ENCODE results near the gene MYH9. TPM values are rescaled to one million over a fixed set of nuclear protein-coding genes. Genes with fewer than 3 reads are reported as not detected.

MYH9 gene
- total RNA-seq, 1 donor from 2014 or later, result 122 TPM

DNA sequence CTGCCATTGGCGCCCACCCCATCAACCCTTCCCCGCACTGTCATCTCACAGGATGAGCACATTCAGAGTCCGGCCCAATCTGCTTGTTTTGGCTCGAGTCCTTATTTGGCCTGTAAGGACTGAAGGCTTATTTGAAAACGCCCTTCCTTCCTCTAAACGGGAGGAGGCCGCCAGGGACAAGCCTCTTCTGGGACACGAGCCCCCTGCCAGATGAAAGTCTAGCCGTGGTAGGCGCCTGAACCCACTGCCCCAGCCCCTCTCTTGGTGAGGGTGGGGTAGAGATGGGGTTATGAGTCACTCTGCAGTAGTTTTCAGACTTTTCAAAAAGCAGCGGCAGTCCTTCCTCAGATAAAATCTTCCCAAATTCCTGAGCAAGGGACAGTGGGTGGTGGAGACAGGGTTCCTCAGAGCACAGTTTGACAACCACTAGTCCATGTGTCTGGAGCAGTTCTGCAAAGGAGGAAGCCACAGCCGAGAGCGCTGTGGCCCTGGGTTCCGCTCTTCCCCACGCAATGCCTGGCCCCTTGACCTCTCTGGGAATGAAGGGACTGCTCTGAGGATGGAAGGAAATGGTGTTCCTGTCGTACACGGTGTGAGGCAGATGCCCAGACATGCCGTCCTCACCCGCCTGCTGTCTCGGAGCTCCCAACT lies 57.0 kb downstream of the MYH9 start:
- H3K9me3 Mint-ChIP-seq (ENCODE audit: unreplicated experiment), result peaks cover 12% of the 10 kb centered on the region
- no peaks in the 10 kb centered on the region for H3K36me3 Mint-ChIP-seq (ENCODE audit: unreplicated experiment)
- no peak overlapping the region for H3K27ac Mint-ChIP-seq (ENCODE audit: unreplicated experiment)
- peaks cover 10% of the 10 kb centered on the region for H3K27me3 Mint-ChIP-seq (ENCODE audit: unreplicated experiment)
- H3K4me3 Mint-ChIP-seq (ENCODE audit: unreplicated experiment), result peak overlapping the region; percentile 34
- DNase-seq, result no peak
- peaks cover 33% of the 10 kb centered on the region for H3K4me1 Mint-ChIP-seq (ENCODE audit: low read depth, unreplicated experiment)
- TF ChIP-seq, protein P1, sequence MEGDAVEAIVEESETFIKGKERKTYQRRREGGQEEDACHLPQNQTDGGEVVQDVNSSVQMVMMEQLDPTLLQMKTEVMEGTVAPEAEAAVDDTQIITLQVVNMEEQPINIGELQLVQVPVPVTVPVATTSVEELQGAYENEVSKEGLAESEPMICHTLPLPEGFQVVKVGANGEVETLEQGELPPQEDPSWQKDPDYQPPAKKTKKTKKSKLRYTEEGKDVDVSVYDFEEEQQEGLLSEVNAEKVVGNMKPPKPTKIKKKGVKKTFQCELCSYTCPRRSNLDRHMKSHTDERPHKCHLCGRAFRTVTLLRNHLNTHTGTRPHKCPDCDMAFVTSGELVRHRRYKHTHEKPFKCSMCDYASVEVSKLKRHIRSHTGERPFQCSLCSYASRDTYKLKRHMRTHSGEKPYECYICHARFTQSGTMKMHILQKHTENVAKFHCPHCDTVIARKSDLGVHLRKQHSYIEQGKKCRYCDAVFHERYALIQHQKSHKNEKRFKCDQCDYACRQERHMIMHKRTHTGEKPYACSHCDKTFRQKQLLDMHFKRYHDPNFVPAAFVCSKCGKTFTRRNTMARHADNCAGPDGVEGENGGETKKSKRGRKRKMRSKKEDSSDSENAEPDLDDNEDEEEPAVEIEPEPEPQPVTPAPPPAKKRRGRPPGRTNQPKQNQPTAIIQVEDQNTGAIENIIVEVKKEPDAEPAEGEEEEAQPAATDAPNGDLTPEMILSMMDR (IDR thresholded peaks at IDR 0.05; ENCODE audit: partially characterized antibody, unreplicated experiment), result no peak

DNA sequence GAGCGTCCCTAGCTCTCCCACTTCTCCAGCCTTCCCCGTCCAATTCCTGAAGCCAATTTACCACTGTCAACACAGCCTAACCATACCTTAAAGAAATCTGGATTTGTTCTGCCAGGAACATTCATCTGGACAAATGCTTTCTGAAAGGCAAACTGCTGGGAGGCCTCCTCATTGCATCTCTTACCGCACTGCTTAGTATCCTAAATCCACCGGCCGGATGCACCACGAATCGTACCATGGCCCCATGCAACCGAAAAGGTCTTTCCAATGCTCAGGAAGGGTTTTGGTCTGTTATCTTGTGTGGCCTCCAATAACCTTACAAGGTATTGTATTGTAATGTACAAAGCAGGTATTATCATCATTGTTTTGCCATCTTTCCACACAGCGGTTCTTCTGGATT lies 57.6 kb downstream of the MYH9 start:
- no peaks in the 10 kb centered on the region for H3K36me3 Mint-ChIP-seq (ENCODE audit: unreplicated experiment)
- H3K27ac Mint-ChIP-seq (ENCODE audit: unreplicated experiment), result peak overlapping the region; percentile 1
- peak overlapping the region; percentile 21 for H3K4me3 Mint-ChIP-seq (ENCODE audit: unreplicated experiment)
- DNase-seq, result no peak
- peaks cover 11% of the 10 kb centered on the region for H3K9me3 Mint-ChIP-seq (ENCODE audit: unreplicated experiment)
- H3K4me1 Mint-ChIP-seq (ENCODE audit: low read depth, unreplicated experiment), result peaks cover 33% of the 10 kb centered on the region
- TF ChIP-seq, protein P1 (IDR thresholded peaks at IDR 0.05; ENCODE audit: partially characterized antibody, unreplicated experiment), result no peak
- peaks cover 10% of the 10 kb centered on the region for H3K27me3 Mint-ChIP-seq (ENCODE audit: unreplicated experiment)

DNA sequence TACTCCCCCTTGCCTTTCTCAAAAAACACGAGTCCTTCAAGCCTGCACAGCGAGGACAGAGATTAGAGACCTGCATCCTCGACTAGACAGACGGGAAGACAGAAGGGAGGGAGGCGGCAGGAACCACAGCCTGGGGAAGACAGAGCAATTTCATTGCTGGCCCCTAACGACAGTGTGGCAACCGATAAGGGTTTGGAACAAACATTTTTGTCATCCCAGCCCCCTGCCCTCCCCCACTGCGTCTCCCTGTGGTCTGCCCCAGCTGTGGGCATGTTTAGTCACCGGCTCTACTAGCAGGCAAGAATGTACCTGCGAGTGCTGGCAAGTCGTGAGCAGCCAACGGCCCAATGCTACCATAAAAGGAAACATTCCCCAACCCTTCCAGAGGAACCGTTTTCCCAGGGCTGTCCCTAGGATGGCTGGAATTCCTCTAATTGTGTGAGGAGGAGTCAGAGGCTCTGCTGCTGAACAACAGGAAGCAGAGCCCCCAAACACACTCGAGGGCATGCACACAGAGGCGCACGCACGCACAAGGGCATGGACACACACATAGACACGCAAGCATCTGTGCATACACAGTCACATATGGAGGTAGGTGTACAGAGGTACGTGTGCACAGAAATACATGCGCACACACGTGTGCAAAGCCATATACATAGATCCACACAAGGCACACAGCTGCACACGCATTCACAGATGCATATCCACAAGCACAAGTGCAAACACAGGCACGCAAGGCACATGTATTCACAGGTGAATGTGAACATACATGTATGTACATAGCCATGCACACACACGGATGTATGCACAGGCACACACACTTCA lies 58.3 kb downstream of the MYH9 start:
- Mint-ChIP-seq H3K27me3 (ENCODE audit: unreplicated experiment) (peaks cover 12% of the 10 kb centered on the region), H3K4me3 (ENCODE audit: unreplicated experiment) (peak overlapping the region; percentile 21), H3K4me1 (ENCODE audit: low read depth, unreplicated experiment) (peaks cover 33% of the 10 kb centered on the region), H3K27ac (ENCODE audit: unreplicated experiment) (peak overlapping the region; percentile 74), H3K9me3 (ENCODE audit: unreplicated experiment) (peaks cover 11% of the 10 kb centered on the region), H3K36me3 (ENCODE audit: unreplicated experiment) (no peaks in the 10 kb centered on the region)
- TF ChIP-seq, protein P1 (IDR thresholded peaks at IDR 0.05; ENCODE audit: partially characterized antibody, unreplicated experiment), result no peak
- peak; percentile 40 for DNase-seq

DNA sequence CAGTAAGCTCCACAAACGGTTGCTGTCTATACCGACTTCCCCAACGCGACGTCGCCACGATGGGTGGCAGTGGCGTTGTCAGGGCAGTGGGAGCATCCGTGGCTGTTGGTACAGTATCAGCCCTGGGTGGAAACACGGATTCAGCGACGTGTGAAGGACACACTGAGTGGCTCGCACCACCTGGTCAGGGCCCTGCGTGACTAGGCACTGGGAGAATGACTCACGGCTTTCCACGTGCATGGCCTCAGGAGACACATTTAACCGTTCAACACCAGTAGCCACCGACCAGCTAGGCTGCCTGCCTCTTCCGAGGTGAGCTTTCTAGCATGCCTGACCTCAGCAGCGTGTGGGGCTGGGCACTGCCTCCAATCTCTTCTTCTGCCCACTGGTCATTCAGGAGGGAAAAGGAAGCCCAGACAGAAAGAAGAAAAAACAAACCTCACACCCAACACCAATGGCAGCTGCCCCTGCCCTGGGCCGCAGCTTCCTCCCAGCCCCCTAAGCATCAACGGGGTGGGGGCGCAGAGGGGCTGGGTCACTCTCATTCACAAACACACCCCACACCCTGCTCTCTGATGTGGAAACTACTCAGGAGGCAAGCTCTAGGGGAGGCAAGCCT lies 59.0 kb downstream of the MYH9 start:
- Mint-ChIP-seq H3K27me3 (ENCODE audit: unreplicated experiment) (peaks cover 11% of the 10 kb centered on the region), H3K36me3 (ENCODE audit: unreplicated experiment) (no peaks in the 10 kb centered on the region), H3K27ac (ENCODE audit: unreplicated experiment) (peak overlapping the region; percentile 74), H3K4me1 (ENCODE audit: low read depth, unreplicated experiment) (peaks cover 33% of the 10 kb centered on the region), H3K9me3 (ENCODE audit: unreplicated experiment) (peaks cover 10% of the 10 kb centered on the region), H3K4me3 (ENCODE audit: unreplicated experiment) (peak overlapping the region; percentile 21)
- TF ChIP-seq, protein P1 (IDR thresholded peaks at IDR 0.05; ENCODE audit: partially characterized antibody, unreplicated experiment), result no peak
- peak; percentile 38 for DNase-seq

Data from glutamatergic neuron (in vitro differentiated cells).